Measurements from ENCODE around the gene HOXA11.

DNA sequence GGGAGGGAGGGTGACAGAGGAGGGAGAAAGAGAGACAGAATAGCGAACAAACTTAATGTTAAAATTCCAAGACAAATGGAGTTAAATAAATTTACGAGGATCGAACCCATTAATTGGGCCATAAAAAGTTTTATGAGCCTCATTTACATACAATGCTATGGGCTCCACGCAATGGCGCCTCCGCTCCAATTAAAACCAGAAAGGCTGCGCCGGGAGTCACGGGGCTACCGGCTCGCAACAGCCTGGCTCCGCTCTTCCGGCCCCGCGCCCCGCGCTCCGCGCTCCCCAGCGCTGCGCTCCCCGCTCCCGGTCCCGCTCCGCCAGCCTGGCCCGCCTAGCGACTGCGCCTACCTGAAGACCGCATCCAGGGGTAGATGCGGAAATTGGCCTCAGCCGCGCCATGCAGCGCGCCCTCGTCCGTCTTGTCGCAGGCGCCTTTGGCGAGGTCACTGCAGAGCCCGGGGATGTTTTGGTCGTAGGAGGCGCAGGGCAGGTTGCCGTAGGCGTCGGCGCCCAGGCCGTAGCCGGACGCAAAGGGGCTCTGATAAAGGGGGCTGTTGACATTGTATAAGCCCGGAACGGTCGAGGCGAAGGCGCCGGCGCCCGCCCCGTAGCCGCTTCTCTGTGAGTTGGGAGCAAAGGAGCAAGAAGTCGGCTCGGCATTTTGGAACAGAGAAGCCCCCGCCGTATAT lies 29.1 kb downstream of the HOXA11 start:
- TF ChIP-seq, protein P1, sequence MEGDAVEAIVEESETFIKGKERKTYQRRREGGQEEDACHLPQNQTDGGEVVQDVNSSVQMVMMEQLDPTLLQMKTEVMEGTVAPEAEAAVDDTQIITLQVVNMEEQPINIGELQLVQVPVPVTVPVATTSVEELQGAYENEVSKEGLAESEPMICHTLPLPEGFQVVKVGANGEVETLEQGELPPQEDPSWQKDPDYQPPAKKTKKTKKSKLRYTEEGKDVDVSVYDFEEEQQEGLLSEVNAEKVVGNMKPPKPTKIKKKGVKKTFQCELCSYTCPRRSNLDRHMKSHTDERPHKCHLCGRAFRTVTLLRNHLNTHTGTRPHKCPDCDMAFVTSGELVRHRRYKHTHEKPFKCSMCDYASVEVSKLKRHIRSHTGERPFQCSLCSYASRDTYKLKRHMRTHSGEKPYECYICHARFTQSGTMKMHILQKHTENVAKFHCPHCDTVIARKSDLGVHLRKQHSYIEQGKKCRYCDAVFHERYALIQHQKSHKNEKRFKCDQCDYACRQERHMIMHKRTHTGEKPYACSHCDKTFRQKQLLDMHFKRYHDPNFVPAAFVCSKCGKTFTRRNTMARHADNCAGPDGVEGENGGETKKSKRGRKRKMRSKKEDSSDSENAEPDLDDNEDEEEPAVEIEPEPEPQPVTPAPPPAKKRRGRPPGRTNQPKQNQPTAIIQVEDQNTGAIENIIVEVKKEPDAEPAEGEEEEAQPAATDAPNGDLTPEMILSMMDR (IDR thresholded peaks at IDR 0.05) = no peak
- no peak for TF ChIP-seq POLR2AphosphoS5 (IDR thresholded peaks at IDR 0.05)
- no peak for TF ChIP-seq EP300 (IDR thresholded peaks at IDR 0.05)
- no peak for TF ChIP-seq POLR2A (IDR thresholded peaks at IDR 0.05)
